LNCAP (cell line): Measurements from ENCODE around the gene MSI2.

Experiments used
- TF ChIP-seq, protein P1 (sequence below): fragments of 450-650 bp; IDR thresholded peaks from 2 replicates; pipeline ENCODE4 v1.5.1; 2017; ENCODE audit warnings: mild to moderate bottlenecking

MSI2 gene

DNA sequence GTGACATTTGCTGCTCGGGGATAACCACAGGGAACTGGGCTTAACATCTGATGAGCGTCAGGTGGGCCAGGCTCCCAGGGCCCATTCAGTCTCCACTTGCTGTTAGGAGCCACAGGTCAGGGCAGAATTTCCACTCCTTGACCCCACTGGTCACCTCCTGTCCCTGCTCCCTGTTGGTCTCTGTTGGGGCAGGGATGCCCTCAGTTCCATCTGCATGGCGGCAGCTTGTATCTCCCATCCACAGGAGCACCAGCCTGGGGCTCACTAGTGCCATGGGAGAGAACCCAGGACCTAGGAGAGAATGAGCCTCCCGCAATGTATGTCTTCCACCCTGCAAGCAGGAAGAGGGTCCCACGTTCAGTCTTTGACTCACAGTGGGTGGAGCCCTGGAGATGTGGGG, 276.6 kb downstream of the MSI2 start:
- TF ChIP-seq, protein P1, sequence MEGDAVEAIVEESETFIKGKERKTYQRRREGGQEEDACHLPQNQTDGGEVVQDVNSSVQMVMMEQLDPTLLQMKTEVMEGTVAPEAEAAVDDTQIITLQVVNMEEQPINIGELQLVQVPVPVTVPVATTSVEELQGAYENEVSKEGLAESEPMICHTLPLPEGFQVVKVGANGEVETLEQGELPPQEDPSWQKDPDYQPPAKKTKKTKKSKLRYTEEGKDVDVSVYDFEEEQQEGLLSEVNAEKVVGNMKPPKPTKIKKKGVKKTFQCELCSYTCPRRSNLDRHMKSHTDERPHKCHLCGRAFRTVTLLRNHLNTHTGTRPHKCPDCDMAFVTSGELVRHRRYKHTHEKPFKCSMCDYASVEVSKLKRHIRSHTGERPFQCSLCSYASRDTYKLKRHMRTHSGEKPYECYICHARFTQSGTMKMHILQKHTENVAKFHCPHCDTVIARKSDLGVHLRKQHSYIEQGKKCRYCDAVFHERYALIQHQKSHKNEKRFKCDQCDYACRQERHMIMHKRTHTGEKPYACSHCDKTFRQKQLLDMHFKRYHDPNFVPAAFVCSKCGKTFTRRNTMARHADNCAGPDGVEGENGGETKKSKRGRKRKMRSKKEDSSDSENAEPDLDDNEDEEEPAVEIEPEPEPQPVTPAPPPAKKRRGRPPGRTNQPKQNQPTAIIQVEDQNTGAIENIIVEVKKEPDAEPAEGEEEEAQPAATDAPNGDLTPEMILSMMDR = no peak

DNA sequence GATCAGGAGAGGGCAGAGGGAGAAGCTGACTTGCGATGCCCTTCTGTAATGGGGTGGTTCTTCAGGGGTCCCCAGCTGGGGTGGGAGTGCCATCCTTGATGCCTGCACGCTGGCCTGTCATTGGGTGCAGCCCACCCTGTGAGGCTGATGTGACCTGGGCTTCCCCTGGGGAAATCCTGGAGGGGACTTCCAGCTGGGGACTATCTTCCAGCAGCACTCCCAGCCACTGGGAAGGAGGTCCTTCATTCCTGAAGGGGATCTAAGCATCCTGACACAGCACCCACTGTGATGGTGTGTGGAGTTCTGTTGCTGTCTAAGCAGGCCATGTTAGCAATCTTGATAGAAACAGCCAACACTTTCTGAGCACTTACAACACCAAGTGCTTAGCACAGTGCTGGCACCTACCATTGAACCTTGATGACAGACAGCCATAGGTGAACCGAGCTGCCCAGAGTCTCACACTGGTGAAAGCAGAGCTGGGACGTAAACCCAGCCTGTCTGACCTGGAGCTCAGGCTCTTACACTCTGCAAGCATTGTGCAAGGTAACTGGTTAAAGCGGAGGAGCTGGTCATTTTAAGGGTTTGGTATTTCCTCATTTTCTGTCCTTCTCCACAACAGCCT, 277.5 kb downstream of the MSI2 start:
- TF ChIP-seq, protein P1 = no peak

DNA sequence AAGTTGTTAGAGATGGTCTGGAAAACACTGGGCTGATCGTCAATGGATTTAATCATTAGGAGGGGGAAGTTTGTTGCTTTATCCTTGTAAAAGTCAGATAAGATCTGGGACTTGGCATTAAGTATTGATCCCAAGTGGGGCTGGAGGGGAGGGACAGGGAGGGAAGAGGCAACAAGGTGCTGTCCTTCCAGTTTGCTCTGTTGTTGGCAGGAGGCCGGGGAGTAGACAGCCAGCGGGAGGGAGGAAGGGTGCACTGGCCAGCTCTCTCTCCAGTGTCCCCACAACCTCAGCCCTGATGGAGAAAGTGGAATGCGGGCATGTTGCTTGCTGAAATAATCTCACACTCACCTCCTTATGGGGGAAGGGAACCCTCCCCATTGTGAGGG, 278.5 kb downstream of the MSI2 start:
- TF ChIP-seq, protein P1 = no peak

DNA sequence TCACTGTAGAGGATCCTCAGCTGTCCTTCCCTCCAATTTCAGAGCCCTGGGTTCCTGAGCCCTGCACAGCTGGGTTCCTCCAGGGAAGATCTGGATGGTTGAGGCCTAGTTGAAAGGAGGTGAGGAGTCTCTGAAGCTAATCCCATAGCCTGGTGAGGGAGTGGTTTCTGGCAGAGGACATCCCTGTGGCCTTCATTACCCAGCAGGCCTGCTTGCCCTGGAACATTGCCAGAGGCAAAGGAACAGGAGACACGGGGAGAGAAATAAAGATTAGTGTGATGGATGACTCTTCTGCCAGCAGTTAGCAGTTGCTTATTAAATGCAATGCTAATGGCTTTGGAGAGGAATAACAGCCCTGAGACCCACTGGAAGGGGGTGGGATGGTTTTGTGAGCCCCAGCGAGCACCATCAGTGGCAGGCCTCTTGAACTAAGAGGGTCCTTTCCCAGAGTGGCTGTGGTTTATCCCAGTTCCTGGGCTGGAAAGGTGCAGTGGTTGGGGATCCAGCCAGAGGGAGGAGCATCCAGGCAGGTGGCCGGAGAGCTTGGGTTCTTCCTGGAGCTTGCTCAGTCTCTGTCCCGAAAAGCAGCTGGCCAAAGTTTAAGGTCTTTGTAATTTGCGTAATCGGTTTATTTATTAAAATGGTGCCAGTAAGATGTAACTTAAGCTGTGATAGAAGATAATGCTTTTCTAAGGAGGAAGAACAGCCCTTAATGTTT, 279.1 kb downstream of the MSI2 start:
- TF ChIP-seq, protein P1 = no peak

DNA sequence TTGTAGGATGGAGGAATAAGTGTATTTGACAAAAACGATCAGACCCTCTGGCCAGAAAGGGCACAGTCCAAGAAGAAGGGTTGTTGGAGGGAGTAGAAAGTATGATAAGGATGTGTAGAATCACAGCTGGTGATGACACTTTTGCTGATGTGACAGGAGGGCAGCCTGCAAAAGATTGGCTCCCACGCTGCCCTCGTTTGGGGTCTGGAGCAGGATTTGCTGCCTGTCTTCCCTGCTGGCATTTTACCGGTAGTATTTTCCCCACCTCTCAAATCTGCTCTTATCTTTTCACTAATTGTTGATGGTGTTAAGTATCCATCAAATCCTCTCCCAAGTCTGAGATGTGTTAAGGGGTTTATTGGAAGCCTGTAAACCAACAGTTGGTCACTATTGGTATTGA, 280.0 kb downstream of the MSI2 start:
- TF ChIP-seq, protein P1 = no peak

DNA sequence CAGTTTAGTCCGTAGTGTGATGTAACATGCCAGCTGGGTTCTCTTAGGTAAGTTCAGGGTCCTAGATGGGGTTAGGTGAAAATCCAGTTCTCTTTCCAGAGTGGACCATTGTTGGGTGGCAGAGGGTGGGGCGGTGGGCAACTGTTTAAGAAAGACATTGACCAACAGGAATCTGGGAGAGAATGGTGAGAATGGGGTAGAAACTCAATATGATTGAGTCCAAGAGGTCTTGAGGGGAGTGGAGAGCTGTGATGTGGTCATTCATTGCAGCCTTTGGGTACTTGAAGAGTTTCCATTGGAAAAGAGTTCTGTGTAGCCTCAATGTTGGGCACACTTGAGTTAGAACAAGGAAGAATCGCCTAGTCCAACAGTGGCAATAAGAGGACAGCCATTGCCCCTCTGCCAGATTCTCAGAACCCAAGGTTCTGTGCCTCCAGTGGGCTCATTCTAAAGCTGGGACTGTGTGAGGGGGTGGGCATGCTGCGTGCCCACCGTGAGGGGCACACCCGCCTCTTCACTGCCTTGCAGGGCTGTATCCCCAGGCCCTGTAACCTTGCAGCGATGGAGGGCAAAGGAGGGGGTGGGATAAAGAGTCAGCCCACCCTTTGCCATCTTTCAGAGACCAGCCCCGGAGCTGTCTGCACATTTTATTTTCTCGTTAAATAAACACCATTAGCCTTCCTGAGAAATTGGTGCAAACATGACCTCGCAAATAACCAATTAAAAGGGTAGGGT, 280.6 kb downstream of the MSI2 start:
- TF ChIP-seq, protein P1 = no peak

DNA sequence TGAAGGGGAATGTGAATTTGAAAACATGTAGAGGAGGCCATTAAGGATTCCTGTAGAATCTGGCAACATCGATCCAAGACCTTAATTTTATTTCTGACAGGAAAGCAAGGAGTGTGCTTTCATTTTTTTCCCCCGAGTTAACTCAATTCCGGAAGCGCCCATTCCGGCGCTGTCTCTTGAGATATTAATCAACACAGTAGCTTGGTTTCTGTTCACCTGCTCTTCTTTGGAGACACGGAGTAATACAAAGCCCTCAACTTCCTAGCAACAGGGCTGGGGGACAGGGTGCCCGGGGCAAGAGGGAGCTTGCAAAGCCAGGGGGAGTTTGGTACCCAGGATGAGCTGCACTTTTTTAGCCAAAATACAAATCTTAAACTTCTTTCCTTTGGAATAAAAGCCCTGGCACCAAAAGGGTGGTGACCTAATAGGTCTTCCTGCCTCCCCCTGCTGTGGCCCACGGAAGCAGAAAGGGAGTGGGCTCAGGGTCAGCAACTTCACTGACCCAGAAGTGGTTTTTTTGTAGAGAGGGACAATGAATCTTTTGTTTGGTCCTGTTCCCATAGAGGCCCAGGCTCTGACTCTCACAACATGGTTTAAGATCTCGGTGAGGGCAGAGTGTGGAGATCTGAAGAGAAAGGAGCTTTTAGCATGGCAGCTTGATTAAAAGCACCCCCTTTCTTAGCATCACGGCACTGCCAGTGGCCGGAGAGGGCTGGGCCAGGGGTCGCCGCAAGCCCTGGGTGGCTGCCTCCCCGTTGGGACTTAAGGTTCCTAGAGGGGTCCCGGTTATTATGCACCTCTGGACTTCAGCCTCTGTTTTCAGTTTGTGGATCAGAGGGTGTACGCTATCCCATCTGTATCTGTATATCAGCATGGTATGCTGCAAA, 281.4 kb downstream of the MSI2 start:
- TF ChIP-seq, protein P1 = no peak
